Fibroblast of the conjunctiva (primary cell): ENCODE results near the gene WBP1L.
A peak's percentile ranks its signal among the peaks of the same experiment; 100 is the strongest.
"Not testable (repeated sequence)": the region's sequence is repeated elsewhere in the genome, so short reads cannot be mapped to it uniquely, and the experiment has no call there.

Source experiments
- DNase-seq: peaks from one replicate; pipeline ENCODE4 v3.0.0-alpha.2; 2010; ENCODE audit warnings: low read depth

Gene WBP1L

DNA sequence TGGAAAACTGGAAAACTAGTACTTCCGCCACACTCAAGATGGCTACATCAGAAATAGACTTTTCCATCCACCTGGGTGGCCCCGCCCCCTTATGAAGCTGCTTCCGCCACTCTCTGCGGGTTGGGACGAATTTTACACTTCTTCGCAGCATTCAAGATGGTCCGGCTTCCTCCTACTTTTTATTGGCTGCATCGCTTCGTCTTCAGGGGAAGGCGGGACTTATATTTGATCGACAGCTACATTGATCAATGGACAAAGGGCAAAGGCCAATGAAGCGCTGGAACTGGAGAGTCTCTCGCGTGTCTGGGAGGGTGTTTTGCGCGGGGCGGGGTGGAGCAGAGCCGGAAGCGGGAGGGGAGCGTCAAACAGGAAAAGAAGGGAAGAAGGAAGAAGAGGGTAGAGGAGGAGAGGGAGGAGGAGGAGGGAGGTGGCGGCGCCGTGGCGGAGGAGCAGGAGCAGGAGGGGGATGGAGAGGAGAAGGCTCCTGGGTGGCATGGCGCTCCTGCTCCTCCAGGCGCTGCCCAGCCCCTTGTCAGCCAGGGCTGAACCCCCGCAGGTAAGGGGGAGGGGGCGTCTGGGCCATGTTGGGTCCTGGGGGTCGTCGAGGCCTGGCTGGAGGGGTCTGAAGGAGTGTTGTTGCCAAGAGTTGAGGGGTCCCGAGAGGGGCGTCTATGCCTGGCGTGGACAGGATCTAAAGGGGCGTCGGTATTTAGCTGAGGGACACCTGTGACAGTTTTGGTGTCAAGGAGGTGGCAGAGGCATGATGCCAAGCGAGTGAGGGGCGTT is at the start of gene WBP1L:
TSS of gene WBP1L (plus strand) at position 361 of the 786 bp plus-strand sequence. CDS start at position 467, 106 bp downstream.
- peak; percentile 99 for DNase-seq

DNA sequence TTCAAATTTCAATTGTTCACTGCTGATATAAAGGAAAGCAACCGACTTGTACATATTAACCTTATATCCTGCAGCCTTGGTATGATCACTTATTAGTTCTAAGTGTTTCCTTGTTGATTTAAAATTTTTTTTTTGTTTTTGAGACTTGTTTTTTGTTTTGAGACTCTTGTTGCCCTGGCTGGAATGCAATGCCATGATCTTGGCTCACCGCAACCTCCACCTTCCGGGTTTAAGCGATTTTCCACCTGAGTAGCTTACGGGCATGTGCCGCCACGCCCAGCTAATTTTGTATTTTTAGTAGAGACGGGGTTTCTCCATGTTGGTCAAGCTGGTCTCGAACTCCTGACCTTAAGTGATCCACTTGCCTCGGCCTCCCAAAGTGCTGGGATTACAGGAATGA is 48.3 kb upstream of the WBP1L start:
- not testable (repeated sequence) for DNase-seq

DNA sequence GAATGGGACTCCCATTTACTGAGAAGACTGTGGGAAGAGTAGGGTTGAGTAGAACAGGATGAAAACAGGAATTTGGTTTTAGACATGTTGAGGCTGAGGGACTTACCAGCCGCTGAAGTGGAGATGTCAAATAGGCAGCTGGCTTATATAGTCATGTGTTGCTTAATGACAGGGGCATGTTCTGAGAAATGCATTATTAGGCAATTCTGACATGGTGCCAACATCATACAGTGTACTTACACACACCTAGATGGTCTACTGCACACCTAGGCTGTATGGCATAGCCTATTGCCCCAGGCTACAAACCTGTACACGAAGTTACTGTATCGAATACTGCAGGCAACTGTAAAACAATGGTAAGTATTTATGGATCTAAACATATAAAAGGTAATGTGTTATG is 47.0 kb upstream of the WBP1L start:
- DNase-seq = no peak

DNA sequence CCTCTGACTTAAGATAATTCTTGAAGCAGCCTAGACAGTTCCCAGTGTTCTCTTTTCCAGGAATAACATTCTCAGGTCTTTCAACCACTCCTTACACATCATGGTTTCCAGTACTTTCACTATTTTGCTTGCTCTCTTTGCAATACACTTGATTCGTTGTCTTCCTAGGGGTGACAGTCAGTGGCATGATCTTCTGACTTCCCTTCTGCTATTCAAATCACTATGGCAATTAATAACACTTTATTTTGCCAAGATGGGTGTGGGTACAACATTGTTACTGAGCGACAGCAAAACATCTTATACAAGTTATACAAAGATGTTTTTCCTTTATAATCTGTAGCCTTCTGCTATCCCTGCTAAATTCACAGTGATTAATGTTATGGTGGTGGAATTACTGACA is 44.9 kb upstream of the WBP1L start:
- no peak for DNase-seq

DNA sequence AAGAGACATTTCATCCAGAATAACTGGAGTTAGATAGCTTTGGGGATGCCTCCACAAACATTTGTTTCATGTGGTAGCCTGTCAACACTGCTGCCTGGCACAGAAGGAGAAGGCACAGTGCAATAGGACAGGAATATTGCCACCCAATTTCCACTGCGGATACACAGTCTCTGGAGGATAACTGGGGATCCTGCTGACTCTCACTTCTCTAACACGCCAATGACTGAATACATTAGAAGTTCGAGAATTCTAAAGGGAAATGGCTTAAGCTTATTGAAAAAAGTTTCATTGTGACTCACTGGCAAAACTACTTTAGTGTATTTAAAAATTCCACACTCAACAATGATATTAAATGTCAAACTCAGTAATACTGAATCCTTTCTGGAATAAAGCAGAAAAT is 42.5 kb upstream of the WBP1L start:
- no peak for DNase-seq

DNA sequence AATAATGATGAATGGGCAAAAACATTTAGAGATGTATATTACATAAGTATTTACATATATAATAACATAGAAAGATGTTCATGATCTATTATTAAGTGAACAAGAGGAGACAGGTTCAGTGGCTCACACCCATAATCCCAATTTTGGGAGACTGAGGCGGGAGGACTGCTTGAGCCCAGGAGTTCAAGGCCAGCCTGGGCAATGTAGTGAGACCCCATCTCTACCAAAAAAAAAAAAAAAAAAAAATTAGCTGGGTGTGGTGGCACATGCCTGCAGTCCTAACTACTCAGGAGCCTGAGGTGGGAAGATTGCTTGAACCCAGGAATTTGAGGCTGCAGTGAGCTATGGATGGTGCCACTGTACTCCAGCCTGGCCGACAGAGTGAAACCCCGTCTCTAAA is 42.0 kb upstream of the WBP1L start:
- no peak for DNase-seq

DNA sequence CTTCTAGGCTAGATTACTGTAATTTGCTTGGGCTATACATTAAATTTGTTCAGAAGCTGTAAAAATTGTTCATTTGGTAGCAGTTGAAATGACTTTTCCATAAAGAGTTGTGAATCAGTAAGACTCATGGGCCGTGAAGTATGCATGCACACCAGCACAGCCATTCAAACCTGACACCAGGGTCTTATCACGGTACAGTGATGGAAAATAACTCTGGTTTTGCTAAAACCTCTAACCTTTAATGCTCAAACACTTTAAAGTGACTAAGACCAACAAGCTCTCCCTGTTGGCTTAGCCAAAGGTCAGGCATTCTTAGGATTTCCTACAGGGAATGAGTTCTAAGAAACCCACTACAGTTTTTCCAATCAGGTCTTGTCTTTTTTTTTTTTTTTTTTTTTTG is 41.0 kb upstream of the WBP1L start:
- no peak for DNase-seq

DNA sequence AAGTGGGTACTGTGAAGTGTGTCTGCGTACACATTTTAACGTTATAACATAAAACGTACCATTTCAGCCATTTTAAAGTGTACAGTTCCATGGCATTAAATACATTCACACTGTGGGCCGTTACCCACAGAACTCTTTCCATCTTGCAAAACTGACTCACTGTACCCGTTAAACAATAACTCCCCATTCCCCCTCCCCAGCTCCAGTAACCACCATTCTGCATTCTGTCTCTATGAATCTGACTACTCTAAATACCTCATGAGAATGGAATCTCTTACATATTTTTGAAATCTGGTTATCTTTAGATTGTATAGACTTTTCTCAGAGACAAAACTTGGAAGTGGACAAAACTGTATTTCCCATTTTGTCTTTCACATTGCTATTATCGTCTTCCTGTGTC is 38.8 kb upstream of the WBP1L start:
- no peak for DNase-seq

DNA sequence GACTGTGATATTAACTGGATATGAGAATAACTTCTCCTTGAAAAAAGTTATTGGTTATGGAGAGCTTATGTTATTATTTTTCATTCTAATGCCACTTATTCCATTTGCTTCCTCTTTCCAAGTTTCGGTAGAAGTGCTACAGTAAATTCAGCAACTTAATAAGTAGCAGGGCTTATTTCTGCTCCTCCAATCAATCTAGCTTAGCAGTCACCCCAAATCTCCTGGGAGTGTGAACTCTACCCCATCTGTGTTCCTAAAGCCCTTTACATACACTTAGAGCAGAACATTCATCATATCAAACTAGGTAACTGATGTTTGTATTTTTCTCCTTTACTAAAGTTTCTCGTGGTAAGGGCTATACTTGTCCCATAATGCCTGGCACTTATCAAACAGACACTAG is 38.2 kb upstream of the WBP1L start:
- DNase-seq = no peak

DNA sequence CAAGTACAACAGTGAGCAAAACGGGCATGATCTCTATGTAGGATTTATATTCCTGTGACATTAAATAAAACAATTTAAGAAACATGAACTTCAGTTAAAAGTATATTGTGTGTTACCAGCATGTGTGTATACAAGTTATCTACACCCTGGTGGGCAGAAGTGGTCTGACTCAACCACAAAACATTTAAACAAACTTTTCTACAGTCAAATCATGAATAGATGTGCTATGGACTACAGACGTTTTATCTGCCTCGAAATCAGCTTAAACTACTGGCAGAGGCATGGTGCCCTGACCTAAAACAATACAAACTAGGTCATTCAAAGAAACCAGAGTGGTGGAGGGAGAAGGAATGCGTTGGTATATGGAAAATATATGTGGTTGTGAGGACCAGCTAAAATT is 33.1 kb upstream of the WBP1L start:
- DNase-seq = peak; percentile 33

DNA sequence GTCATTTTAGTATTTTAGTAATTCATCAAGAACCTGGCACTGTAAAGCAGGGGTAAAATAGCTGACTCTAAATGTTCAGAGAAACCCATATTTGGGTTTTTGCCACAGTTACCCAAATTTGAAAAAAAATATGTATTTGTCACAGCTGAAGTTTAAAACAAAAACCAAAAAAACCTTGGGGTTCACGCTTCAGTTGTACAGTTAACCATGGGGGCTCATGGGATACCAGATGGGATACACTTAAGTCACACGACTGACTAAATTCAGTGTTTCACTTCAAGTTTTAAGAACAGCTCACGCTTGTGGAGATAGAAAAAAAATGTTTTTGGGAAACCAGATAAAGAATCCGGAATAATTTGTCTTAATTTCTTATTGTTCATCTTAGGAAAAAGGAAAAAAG is 31.7 kb upstream of the WBP1L start:
- no peak for DNase-seq

DNA sequence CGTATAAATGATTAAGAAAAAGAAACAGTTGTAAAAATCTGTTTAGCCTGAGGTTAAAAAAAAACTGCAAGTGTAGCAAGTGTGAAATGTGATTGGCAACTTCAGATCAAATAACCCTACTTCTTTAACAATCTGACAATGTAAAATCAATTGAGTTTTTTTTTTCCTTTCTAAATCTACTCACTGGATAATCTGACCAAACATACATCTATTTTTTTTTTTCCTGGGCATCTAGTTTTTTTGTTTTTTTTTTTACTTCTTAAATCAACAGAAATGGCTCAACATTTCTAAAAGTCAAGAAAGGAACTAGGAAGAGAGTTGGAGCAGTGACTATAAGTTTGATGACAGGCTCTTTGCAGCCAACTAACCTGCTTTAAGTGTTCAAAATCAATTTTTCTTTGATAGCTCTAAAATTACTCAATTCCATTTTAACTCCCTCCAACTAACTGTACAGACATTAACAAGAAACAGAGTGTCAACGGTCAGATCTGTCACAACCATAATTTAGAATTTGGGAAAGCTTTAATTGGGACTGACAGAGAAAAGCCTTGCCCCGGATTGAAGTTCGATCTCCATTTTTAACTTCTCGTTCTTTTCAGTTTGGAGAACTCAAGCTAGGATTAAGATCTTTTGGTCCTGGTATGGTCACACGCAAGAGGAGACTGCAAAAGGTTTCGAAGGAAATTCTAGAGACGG is 30.8 kb upstream of the WBP1L start:
- no peak for DNase-seq

DNA sequence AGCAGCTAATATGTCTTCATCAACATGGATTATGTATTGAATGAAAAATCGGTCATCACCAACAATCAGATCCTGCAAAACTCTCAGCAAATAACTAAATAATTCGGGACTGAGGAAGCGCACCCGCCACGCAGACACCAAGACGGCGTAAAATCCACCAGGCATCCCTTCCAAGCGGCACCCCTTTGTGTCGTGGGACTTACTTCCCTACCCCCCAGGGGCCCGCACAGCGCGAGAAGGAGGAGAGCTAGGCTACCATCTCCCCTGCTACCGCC is 30.3 kb upstream of the WBP1L start:
- DNase-seq = no peak

DNA sequence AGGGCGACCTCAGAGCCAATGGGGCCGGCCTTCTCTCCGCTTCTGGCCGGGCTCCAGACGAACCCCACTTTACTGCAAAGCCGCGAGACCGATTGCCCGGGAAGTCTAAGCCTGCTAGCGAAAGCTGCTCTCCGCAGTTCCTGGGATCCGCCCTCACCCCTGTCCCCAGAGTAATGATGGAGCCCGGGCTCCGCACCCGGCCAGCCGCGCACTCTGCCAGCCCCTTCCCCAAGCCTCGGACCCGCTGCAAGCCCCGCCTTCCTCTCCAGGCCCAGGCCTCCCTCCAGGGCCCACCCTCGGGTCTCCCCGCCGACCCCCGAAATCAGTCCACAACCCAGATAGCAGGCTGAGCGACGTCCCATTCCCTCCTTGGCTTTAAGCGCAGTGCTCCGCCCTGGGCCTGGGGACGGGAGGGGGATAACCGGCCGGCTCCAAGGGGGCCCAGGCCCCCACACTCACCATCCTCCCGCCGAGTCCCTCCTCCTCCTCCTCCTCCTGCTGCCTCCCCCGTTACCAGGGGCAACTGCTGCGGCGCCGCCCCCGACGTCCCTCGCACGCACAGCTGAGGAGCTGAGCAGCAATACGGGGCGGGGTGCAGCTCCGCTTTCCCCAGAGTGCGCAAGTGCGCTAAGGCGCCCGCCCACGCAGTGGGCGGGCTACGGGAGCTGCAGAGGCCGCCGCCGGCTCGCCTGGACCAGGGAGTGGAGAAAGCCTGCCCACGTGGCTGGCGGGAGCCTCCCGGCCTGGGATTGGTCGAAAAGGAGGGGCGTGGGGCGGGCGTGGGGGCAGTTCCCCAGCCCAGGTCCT is 29.7 kb upstream of the WBP1L start, which contains the start of gene ARL3:
TSS of gene ARL3 (minus strand) at position 584 of the 807 bp plus-strand sequence. CDS start at position 462, 122 bp downstream.
- DNase-seq = peak; percentile 98

DNA sequence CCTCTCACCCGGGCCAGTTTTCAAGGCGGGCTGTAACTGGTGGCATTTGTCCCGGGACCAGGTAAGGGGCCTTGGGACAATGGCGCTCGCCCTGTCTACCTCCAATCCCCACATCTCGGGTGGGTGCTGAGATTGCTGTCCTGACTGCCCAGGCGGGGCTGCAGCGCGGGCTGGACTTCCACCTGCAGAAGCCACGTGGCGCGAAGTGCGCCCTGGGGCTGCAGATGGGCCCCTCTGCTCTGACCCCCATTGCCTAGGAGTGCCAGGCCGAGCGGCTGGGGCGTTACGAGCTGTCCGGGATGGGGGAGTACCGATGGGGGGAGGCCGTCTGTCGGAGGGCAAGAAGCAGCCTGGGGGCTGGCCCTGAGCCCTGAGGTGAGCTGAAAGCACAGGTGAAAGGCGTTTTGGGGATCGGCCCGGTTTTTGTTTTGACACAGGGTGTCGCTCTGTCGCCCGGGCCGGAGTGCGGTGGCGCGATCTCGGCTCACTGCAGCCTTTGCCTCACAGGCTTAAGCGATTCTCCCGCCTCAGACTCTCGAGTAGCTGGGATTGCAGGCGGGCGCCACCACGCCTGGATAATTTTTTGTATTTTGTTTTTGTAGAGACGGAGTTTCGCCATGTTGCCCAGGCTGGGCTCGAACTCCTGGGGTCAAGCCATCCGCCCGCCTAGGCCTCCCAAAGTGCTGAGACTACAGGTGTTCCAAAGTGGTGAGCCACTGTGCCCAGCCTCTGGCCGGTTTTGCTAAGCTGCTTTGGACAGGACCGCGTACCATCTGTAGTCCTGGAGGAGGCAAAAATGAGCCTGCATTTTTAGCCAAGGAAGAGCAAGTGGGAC is 28.9 kb upstream of the WBP1L start, which contains the start of gene SFXN2:
TSS of gene SFXN2 (plus strand) at position 16 of the 835 bp plus-strand sequence. CDS start 12,001 bp downstream, outside the sequence.
- DNase-seq = no peak

DNA sequence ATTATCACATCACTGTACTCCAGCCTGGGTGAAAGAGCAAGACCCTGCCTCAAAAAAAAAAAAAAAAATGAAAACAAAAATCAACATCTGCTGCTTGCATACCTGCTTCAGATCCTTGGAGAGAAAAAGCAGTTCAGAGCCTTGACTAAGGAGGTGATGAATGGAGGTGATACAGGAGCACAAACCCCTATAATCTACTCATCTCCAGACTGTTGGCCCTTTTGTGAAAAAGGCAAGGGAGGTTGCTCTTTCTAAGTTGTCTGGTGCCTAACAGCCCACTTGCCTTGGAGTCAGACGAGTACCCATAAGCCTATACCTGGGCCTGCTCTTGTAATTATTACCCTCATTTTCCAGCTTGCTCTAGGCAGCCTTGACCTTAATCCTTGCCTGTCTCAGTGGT is 27.9 kb upstream of the WBP1L start:
- no peak for DNase-seq

DNA sequence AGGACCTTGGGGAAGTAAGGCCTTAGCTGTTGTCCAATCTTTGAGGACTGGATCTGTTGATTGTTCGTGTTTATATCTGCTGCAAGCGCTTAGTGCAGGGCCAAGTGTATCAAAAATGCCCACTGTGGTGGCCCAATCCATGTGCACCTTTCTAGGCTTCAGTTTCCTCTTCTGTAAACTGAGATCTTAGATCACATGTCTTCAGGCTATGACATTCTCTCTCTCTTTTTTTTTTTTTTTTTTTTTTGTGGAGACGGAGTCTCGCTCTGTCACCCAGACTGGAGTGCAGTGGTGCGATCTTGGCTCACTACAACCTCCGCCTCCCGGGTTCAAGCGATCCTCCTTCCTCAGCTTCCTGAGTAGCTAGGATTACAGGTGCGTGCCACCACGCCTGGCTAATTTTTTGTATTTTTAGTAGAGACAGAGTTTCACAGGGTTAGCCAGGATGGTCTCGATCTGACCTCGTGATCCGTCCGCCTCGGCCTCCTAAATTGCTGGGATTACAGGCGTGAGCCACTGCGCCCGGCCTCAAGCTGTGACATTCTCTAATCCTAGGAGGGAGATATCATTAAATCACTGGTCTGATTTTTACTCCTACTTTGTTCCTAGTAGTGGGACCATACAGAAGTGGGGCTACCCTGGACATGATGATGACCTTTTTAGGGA is 26.7 kb upstream of the WBP1L start:
- not testable (repeated sequence) for DNase-seq

DNA sequence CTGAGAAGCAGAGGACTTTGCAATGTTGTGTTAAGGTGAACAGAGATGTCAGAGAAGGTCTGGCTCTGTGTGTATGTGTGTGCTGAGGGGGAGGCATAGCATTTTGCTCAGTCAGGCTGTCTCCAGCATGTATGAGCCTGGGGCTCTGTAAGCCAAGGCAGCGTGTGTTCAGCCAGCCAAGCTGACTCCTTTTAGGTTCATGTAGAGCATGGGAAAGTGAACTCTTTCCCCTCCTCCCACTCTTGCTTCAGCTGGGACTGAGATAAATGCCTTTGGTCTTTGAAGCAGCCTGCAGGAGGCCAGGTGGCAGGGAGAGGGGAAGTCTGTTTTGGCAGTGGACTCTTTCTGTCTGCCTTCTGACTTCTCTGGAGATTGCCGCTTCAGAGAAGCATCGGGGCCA is 25.5 kb upstream of the WBP1L start:
- no peak for DNase-seq

DNA sequence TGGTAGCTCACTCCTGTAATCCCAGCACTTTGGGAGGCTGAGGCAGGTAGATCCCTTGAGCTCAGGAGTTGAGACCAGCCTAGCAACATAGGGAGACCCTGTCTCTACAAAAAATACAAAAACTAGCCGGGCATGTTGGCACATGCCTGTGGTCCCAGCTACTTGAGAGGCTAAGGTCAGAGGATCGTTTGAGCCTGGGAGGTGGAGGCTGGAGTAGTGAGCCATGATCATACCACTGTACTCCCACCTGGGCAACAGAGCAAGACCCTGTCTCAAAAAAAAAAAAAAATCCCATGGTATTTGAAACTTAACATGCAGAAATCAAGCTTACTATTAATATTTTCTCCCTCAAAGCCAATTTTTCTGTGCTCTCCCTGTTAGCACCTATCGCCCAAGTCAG is 23.4 kb upstream of the WBP1L start:
- no peak for DNase-seq

DNA sequence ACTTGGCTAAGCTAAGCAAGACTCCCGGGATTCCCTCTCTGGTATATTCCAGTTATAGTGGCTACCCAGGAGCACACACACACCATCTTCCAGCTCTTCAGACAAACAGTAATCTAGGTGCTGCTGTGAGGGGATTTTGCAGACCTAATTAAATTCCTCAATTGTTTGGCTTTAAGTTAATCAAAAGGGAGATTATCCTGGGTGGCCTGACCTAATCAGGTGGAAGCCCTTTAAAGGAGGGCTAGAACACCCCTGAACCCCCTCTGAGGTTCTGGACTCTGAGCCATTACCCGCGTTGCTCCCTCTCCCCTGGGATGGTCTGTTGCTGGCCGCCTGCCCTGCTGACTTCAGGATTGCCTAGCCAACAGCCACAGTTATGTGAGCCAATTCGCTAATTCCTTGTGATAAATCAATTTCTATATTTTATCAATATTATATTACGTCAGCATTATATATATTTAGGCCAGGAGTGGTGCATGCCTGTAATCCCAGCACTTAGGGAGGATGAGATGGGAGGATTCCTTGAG is 22.9 kb upstream of the WBP1L start:
- no peak for DNase-seq

DNA sequence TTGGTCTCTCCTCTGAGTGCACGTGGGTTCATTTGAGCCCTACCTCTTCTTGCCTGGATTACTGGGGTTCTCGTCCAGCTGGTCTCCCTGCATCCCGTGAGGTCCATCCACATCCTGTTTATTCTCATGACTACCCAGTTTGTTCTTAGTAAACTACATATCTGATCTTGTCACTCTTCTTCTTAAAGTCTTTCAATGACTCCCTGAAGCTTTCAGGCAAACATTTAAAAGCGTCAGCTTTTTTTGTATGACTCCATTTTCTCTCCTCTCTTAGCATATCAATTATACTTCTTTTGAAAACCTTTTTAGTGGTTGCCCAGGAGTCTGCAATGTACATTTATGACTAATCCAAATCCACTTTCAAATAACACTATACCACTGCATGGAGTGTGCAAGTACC is 21.8 kb upstream of the WBP1L start:
- no peak for DNase-seq
